SKM-1 (cell line): Measurements from ENCODE around the gene FHIT.
"Not testable (repeated sequence)": the region's sequence is repeated elsewhere in the genome, so short reads cannot be mapped to it uniquely, and the experiment has no call there.

Source experiments
- DNase-seq: peaks from one replicate; lab custom pipeline; 2025; ENCODE audit not compliant: unreplicated experiment; lab: John Stamatoyannopoulos, UW

FHIT gene

GRCh38 chr3:61227799-61228198, 23.5 kb downstream of the FHIT start:
- no peak for DNase-seq

GRCh38 chr3:61226166-61226686, 25.0 kb downstream of the FHIT start:
- DNase-seq: no peak

DNA sequence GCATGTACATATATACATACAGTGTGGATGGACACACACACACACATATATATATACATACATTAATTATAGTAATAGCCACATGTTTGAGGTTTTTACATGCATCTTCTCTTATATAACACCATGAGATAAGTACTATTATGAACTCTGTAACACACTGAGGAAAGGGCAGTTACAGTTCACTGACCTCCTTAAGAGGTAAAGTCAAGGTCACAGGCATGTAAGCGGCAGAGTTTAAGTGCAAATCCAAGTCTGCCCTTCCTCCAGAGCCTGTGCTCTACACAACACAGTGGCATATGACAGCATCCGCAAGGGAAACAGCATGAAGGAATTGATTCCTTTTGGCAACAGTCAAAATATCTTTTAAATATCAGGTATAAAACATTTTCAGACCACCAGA, 26.4 kb downstream of the FHIT start:
- DNase-seq: no peak

- no peak for DNase-seq
These were observed 27.8 kb downstream of the FHIT start for GRCh38 chr3:61223451-61223850.

- DNase-seq: no peak
These were observed 28.8 kb downstream of the FHIT start for GRCh38 chr3:61222467-61222866.

DNA sequence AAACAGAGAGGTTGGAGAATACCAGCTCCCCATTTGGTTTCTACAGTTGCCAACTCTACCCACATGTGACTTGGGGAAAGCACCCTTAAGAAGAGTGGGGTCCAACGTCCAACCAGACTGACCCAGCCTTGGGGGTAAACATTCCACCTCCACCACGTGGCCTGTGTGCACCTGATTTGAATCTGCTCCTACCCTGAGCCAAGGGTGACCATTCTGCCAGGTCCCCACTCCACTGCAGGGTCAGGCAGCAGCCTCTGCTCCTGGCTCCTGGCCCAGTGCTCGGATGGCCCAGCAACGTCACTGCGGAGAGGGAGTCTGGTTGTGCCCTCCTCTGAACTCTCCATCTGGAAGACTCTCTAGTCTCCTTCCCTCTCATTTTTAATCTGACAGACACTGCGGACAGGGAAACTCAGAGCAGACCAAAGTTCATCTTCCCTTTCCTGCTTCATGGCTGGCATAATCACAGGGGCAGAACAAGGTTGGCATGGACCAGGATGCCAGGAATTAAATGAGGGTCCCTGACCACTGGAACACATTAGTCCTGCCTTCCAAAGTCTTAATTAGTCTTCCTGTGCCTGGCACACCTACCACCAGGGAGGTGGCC, 29.4 kb downstream of the FHIT start:
- DNase-seq: no peak

- DNase-seq: no peak
These were observed 32.7 kb downstream of the FHIT start for GRCh38 chr3:61218504-61218903.

GRCh38 chr3:61216171-61216570, 35.1 kb downstream of the FHIT start:
- DNase-seq: not testable (repeated sequence)

DNA sequence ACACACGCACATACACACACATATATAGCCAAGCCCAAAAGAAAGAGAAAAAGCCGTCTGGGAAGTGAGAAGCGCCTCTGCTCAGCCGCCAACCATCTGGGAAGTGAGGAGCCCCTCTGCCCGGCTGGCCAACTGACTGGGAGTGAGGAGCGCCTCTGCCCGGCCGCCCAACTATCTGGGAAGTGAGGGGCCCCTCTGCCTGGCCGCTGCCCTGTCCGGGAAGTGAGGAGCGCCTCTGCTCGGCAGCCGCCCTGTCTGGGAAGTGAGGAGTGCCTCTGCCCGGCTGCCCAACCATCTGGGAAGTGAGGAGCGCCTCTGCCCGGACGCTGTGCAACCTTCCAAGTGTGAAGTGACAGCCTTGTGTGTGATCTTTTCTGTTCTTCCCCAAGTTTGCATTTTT, 49.2 kb downstream of the FHIT start:
- DNase-seq: no peak

- DNase-seq: no peak
These were observed 50.2 kb downstream of the FHIT start for GRCh38 chr3:61201071-61201470.

DNA sequence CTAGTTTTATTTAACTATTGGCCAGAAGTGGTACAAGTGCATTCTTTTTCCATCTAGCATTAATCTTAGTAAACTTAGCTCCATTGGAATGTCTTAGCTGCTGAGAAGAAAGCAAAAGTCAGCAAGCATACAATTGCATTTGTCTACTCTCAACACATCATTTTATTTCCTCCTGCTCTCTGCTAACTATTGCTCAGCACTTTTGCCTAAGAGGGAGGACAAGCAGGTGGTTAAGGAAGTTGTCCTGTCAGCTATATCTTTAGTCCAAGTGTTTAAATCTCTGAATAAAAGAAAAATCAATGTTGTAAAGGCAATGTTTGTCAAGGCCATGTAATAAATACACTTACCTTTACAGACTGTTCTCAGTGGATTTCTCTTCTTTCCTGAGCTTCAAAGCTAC, 51.0 kb downstream of the FHIT start:
- no peak for DNase-seq

GRCh38 chr3:61199843-61200242, 51.4 kb downstream of the FHIT start:
- no peak for DNase-seq

- DNase-seq: no peak
These were observed 56.2 kb downstream of the FHIT start for GRCh38 chr3:61194892-61195538.

GRCh38 chr3:61192222-61192621, 59.0 kb downstream of the FHIT start:
- DNase-seq: no peak

GRCh38 chr3:61190205-61190604, 61.0 kb downstream of the FHIT start:
- DNase-seq: not testable (repeated sequence)

DNA sequence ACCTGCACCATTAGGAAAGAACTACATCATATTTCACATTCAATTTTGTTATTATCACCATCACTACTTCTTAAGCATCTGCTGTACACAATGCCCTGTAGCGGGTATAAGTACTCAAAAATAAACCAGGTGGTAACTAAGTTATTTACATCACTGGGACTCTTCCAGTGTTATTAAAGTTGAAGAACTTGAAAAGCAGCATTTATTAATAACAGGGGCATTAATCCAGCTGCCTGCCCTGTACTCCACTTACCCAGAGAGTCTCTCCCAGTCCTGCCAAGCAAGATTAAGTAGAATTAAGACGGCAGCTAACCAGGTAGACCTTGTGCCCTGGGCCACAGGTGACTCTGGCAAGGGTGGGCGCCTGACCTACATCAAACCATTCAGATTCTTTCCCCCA, 65.2 kb downstream of the FHIT start:
- no peak for DNase-seq

DNA sequence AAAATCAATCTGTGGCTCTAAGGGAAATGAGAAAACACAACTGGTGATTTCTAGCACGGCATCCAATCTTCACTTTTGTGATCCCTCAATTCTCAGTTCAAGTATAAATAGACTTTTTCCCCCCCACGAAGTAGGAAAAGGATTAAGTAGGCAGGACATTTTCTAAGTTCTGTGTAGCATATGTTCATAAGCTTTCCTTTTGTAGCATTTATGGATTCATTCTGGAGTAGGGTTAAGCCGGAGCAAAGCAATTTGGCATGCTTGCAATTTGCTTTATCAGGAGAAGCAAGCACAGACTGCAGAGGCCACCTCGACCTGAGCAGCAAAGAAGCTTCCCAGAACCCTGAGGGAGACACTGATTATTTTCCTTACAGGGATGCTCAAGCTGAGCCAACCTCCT, 66.3 kb downstream of the FHIT start:
- no peak for DNase-seq

DNA sequence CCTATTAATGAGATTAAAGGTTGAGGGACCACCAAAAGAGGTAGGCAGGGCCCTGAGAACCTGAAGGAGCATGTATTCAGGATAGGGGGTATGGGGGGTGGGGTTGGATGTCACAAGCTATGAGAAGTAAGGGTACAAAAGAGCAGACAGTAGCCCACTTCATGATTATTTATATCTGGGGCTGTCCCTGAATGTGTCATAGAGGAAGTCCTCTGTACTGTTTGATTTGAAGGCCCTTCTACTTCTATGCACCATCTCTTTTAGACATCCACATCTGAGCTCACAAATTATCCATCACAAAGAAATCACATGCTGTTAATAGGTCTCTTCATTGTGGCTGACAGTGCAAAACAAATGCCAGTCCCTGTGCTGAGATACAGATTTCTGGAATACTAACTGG, 68.6 kb downstream of the FHIT start:
- DNase-seq: no peak

- DNase-seq: no peak
These were observed 69.4 kb downstream of the FHIT start for GRCh38 chr3:61181874-61182273.

DNA sequence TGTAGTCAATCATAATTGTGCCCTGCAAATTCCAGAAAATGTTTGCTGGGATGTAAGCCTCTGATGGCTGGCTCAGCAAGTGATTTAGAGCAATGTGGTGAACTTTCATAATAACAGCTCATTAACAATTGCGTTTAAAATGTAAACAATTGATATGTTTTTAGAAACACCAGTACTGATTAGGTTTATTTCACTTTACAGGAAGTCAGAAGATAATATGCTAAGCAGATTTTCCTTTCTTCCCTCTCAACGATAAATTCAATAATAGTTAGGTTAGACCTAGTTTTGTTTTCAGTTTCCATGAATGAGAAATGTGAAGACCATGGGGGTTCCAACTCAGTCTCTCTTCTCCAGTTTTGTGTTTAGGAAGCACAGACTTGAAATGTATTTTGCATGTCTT, 71.0 kb downstream of the FHIT start:
- no peak for DNase-seq

DNA sequence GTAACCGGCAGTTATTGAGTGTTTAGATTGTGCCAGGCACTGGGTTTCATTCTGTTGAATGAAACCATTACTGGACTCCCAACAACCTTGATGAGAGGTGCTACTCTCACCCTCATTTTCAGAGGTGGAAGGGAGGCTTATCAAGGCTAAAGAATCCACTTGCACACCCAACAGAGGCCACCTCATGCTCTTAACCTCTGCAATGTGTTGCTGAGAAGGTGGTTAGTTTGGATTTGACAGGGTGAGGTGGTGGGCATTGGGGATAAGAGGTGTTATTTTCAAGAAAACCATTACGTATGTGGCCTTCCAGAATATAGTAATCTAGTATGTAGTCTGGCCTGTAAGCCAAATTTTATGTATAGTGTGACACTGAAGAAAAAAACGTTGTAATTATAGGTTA, 73.1 kb downstream of the FHIT start:
- DNase-seq: no peak

- no peak for DNase-seq
These were observed 73.8 kb downstream of the FHIT start for GRCh38 chr3:61177450-61177849.

DNA sequence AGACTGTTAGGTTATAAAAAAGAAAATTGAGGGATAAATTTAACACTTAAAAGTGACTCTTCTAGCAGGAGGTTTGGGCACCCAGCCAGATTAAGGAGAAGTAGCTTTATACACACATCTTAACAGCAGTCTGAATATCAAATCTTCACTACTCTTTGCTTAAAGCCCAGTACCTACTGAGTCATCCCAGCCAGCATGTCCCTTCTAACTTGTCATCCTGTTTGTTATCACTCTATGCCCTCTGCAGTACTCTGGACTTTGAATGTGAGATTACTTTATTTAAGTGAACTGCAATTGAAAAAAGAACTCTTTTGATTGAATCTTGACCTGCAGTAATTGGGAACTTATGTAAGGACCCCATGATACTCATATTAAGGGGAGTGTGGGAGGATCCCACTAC, 77.6 kb downstream of the FHIT start:
- no peak for DNase-seq
